AG04450 (cell line): ENCODE measurements around the gene FAM20A. TPM values are rescaled to one million over a fixed set of nuclear protein-coding genes. Genes with fewer than 3 reads are reported as not detected.
"Not testable (repeated sequence)": the region's sequence is repeated elsewhere in the genome, so short reads cannot be mapped to it uniquely, and the experiment has no call there.

Experiments used
- CTCF ChIA-PET: fragments of 300-600, 350-600 bp; formaldehyde crosslinking; extraction: SDS; loops from one replicate; lab custom pipeline; 2022; ENCODE audit warnings: antibody characterized with exemption, inconsistent platforms; lab: Charles Lee
- POLR2A ChIA-PET: fragments of 350-600 bp; formaldehyde crosslinking; extraction: SDS; loops from one replicate; lab custom pipeline; 2021; ENCODE audit warnings: antibody characterized with exemption, inconsistent platforms; lab: Yijun Ruan, JAX
- DNase-seq: peaks from one replicate; pipeline ENCODE4 v3.0.0-alpha.2; 2011; ENCODE audit warnings: low read depth, low spot score
- H3K27ac ChIP-seq: one replicate; pipeline ENCODE4 v1.5.1; 2012; ENCODE audit warnings: low read depth, low read length, control low read depth
- H3K27me3 ChIP-seq: one replicate; pipeline ENCODE4 v1.6.0; 2012; ENCODE audit warnings: low read length; ENCODE audit not compliant: control insufficient read depth, insufficient read depth
- H3K4me3 ChIP-seq: 2 replicates; pipeline ENCODE4 v1.5.1; 2011; ENCODE audit warnings: mild to moderate bottlenecking, low read depth, low read length, control low read depth
- H3K9me3 ChIP-seq: 2 replicates; pipeline ENCODE4 v1.5.1; 2012; ENCODE audit warnings: low read length; ENCODE audit not compliant: control insufficient read depth, insufficient read depth
- CTCF ChIP-seq: IDR thresholded peaks from 2 replicates; pipeline ENCODE4 v1.5.1; 2011; ENCODE audit warnings: low read depth, low read length, control low read depth, inconsistent platforms
- polyA plus RNA-seq: library from polyadenylated mRNA; depleted of rRNA; stranded (reverse); fragments of >200 nt; gene quantifications from 2 replicates; pipeline ENCODE4 v1.2.3, GENCODE V29; 2011

Gene FAM20A
- polyA plus RNA-seq, 1 experiment = not detected

GRCh38 chr17:68522266-68522665 is 78.9 kb downstream of the FAM20A start:
- Histone ChIP-seq H3K27me3 (no peaks in the 10 kb centered on the region), H3K4me3 (no peak overlapping the region), H3K27ac (no peak overlapping the region), H3K9me3 (0 out of 2 replicates have a peak, but pooled peaks cover 5% of the 10 kb centered on the region)
- DNase-seq = no peak
- ChIA-PET CTCF (no interaction called here), POLR2A (no interaction called here)
- no peak for TF ChIP-seq CTCF

GRCh38 chr17:68519911-68520310 is 81.3 kb downstream of the FAM20A start:
- DNase-seq = no peak
- H3K27me3 ChIP-seq = no peaks in the 10 kb centered on the region
- ChIA-PET POLR2A (no interaction called here), CTCF (no interaction called here)
- H3K27ac ChIP-seq = no peak overlapping the region
- 0 out of 2 replicates have a peak, but pooled peaks cover 5% of the 10 kb centered on the region for H3K9me3 ChIP-seq
- TF ChIP-seq CTCF = no peak
- H3K4me3 ChIP-seq = no peak overlapping the region

- H3K4me3 ChIP-seq, CTCF ChIA-PET, DNase-seq, H3K27ac ChIP-seq, H3K27me3 ChIP-seq, POLR2A ChIA-PET, H3K9me3 ChIP-seq: not testable (repeated sequence)
Observed at GRCh38 chr17:68519051-68519450, 82.1 kb downstream of the FAM20A start.

- DNase-seq = no peak
- CTCF ChIA-PET = no interaction called here
- TF ChIP-seq CTCF = no peak
- H3K9me3 ChIP-seq = 0 out of 2 replicates have a peak, but pooled peaks cover 5% of the 10 kb centered on the region
- no peak overlapping the region for H3K27ac ChIP-seq
- POLR2A ChIA-PET = no interaction called here
- H3K4me3 ChIP-seq = no peak overlapping the region
- no peaks in the 10 kb centered on the region for H3K27me3 ChIP-seq
Observed at GRCh38 chr17:68518063-68518815, 82.9 kb downstream of the FAM20A start.

- H3K27me3 ChIP-seq, H3K4me3 ChIP-seq, CTCF ChIA-PET, POLR2A ChIA-PET, DNase-seq, H3K27ac ChIP-seq, H3K9me3 ChIP-seq: not testable (repeated sequence)
Observed at GRCh38 chr17:68517605-68518004, 83.6 kb downstream of the FAM20A start.

GRCh38 chr17:68516732-68517131 is 84.4 kb downstream of the FAM20A start:
- ChIA-PET CTCF (interaction anchor here (0.8 to 1.2 kb wide), 2 partner anchors 17 to 53 kb away, joined by 3 read pairs; no protein-coding TSS in a partner anchor), POLR2A (no interaction called here)
- Histone ChIP-seq H3K4me3 (no peak overlapping the region), H3K27me3 (no peaks in the 10 kb centered on the region), H3K27ac (no peak overlapping the region), H3K9me3 (0 out of 2 replicates have a peak, but pooled peaks cover 5% of the 10 kb centered on the region)
- TF ChIP-seq CTCF = no peak
- DNase-seq = no peak
